ENCODE measurements around the gene NUTM2D.
"Not testable (repeated sequence)": the region's sequence is repeated elsewhere in the genome, so short reads cannot be mapped to it uniquely, and the experiment has no call there.

DNA sequence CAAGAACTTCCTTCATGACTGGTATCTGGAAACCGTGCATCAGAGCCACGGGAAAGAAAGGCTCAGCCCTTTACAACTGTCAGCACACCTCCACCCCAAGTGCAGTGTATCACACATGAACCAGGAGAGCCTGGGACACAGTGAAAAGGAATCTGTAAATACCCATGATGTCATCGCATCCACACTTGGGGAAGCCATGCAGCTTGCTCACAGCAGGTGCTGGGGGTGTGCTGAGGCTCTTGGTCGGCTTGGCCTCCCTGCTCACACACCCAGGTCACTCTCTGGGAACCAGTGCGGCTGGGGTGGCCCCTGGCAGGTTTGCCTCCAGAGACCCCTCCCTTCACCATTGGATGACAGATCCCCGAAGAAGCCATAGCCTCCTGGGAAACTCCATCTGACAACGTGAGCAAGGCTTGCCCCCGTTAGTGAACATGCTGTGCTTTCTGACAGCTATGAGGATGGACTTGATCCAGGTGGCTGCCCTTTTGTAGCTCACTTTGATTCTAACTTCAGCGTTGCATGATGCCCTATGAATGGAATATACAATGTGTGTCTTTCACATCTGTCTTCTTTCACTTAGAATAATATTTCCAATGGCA is 12.1 kb downstream of the NUTM2D start:
- TF ChIP-seq PAX5 (IDR thresholded peaks at IDR 0.05; ENCODE audit: insufficient read depth, low read length, severe bottlenecking); POLR2AphosphoS5 (IDR thresholded peaks at IDR 0.05; ENCODE audit: low read depth, low read length); SPI1 (IDR thresholded peaks at IDR 0.05; ENCODE audit: low read depth, low read length); TAF1 (IDR thresholded peaks at IDR 0.05; ENCODE audit: low read depth, low read length): not testable (repeated sequence)
